Measurements from ENCODE around the gene PMVK. TPM values are rescaled to one million over a fixed set of nuclear protein-coding genes. Genes with fewer than 3 reads are reported as not detected.

PMVK gene
- total and polyA plus RNA-seq, 2 of the 8 experiments (the other 6 are each of a cell fraction or from before 2014, with no cell fraction given) = 23.8 to 26.5 TPM

DNA sequence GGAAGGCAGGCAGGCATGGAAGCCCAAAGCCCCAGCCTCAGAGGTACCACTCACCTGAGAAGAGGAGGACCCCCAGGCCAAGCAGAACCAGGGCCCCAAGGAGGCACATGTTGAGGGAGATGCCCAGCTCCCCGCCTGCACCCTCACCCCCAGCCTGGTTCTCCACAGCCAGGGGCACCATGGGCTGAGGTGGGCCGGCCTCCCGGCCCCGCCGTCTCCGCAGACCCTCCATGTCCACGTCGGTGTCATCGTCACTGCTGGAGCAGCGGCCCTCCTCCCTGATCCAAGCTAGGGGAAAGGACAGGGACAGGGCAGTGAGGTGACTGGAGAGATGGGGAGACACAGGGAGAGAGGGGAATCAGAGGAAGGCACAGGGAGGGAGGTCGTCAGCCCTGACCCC, 11.6 kb upstream of the PMVK start:
- Histone ChIP-seq H2AFZ (ENCODE audit: low read length) (no peak overlapping the region), H3K4me2 (ENCODE audit: insufficient read depth in 1 of 2, low read depth in 2 of 2, low read length in 2 of 2) (no peak overlapping the region), H4K20me1 (replicated peaks in 1 of 2; ENCODE audit: control insufficient read depth in 1 of 2, insufficient read depth in 2 of 2, low read length in 2 of 2) (peaks cover 0 to 2% of the 10 kb centered on the region in 2 experiments), H3K4ac (replicated peaks; ENCODE audit: insufficient read length, low read depth, low read length) (no peak overlapping the region), H3K79me2 (ENCODE audit: control insufficient read depth in 1 of 2, insufficient read depth in 2 of 2, low read length in 2 of 2) (no peaks in the 10 kb centered on the region; a peak in 1 of 4 replicates), H3K18ac (ENCODE audit: extremely low read depth, low read length) (no peak overlapping the region), H4K91ac (replicated peaks; ENCODE audit: insufficient read length, low read length) (no peak overlapping the region), H3K27me3 (replicated peaks in 1 of 4; ENCODE audit: control insufficient read depth in 3 of 4, extremely low read depth in 1 of 4, insufficient read depth in 3 of 4, low read length in 3 of 4) (no peaks in the 10 kb centered on the region; a peak in 1 of 7 replicates), H2BK12ac (ENCODE audit: low read depth, low read length) (no peak overlapping the region), H3K23ac (ENCODE audit: insufficient read length) (no peak overlapping the region), H4K5ac (ENCODE audit: insufficient read length, low read depth, low read length) (no peak overlapping the region), H2BK20ac (ENCODE audit: low read length) (no peak overlapping the region), H3K79me1 (ENCODE audit: low read depth, low read length) (no peaks in the 10 kb centered on the region), H3K4me3 (ENCODE audit: extremely low read depth in 1 of 4, insufficient read depth in 2 of 4, low read depth in 3 of 4, low read length in 4 of 4) (no peak overlapping the region), H4K8ac (ENCODE audit: extremely low read depth, insufficient read depth, low read length) (no peak overlapping the region), H3K56ac (replicated peaks; ENCODE audit: insufficient read length, low read depth, low read length) (no peak overlapping the region), H2AK5ac (ENCODE audit: low read depth, low read length) (no peak overlapping the region), H3K9me3 (ENCODE audit: insufficient read depth in 2 of 2, low read depth in 1 of 2, low read length in 1 of 2) (no peaks in the 10 kb centered on the region), H3K36me3 (ENCODE audit: control insufficient read depth in 2 of 4, insufficient read depth in 4 of 4, low read length in 3 of 4) (peaks cover 0 to 4% (median 0%) of the 10 kb centered on the region in 4 experiments; a peak in 1 of 8 replicates), H2BK120ac (replicated peaks; ENCODE audit: low read depth, low read length) (no peak overlapping the region), H3K9ac (replicated peaks in 1 of 4; ENCODE audit: extremely low read depth in 1 of 4, low read depth in 3 of 4, low read length in 3 of 4) (no peak overlapping the region), H3K27ac (ENCODE audit: low read depth, low read length) (no peak overlapping the region), H2BK5ac (ENCODE audit: low read depth, low read length) (no peak overlapping the region; the same call in 1 of the 2 replicates), H2BK15ac (ENCODE audit: low read length) (no peak overlapping the region), H3K23me2 (ENCODE audit: low read depth, low read length) (no peaks in the 10 kb centered on the region), H3K4me1 (replicated peaks in 1 of 4; ENCODE audit: control insufficient read depth in 3 of 4, insufficient read depth in 4 of 4, low read length in 3 of 4) (no peaks in the 10 kb centered on the region), H3K14ac (ENCODE audit: insufficient read length) (no peak overlapping the region)
- FAIRE-seq (no peak), DNase-seq (ENCODE audit: low read depth in 1 of 2, low spot score in 2 of 2) (no peak)
- POLR2A ChIA-PET (ENCODE audit: partially characterized antibody) = interaction anchor here (0.7 to 6.0 kb wide), 6 partner anchors 8 to 107 kb away, joined by 3 to 22 read pairs (median 4); partner anchors contain the start of genes PBXIP1, PMVK and PYGO2
- WGBS, 2 experiments (ENCODE audit: extremely low coverage in 1 of 2, insufficient coverage in 1 of 2, insufficient read length in 1 of 2, insufficient replicate concordance in 2 of 2, low coverage in 1 of 2, low lambda C conversion rate in 2 of 2, missing lambda C conversion rate in 1 of 2) = 94% methylated on average over 8 of the region's 11 CpGs; no CpG with 5 or more reads in 1 of the 2 experiments
- CTCF ChIA-PET (ENCODE audit: partially characterized antibody) = interaction anchor here (1.1 to 2.0 kb wide), 3 partner anchors 34 to 51 kb away, joined by 3 to 9 read pairs (median 3); no protein-coding TSS in a partner anchor
- TF ChIP-seq GABPA (IDR thresholded peaks at IDR 0.05; ENCODE audit: borderline replicate concordance, insufficient read depth, low read length) (no peak), RXRA (IDR thresholded peaks at IDR 0.05; ENCODE audit: insufficient read depth, low read depth, low read length) (no peak)

Data from H1 (cell line).